GM21381 (cell line): ENCODE measurements around the gene DAO.
"Not testable (repeated sequence)": the region's sequence is repeated elsewhere in the genome, so short reads cannot be mapped to it uniquely, and the experiment has no call there.

Experiments used
- ATAC-seq: cut with Tn5 transposase; IDR thresholded peaks from one replicate; pipeline ENCODE4 v1.9.1; 2021; ENCODE audit warnings: mild to moderate bottlenecking, moderate library complexity; ENCODE audit not compliant: unreplicated experiment

DAO gene

GRCh38 chr12:108849660-108850059 lies 30.2 kb upstream of the DAO start:
- ATAC-seq: no peak

DNA sequence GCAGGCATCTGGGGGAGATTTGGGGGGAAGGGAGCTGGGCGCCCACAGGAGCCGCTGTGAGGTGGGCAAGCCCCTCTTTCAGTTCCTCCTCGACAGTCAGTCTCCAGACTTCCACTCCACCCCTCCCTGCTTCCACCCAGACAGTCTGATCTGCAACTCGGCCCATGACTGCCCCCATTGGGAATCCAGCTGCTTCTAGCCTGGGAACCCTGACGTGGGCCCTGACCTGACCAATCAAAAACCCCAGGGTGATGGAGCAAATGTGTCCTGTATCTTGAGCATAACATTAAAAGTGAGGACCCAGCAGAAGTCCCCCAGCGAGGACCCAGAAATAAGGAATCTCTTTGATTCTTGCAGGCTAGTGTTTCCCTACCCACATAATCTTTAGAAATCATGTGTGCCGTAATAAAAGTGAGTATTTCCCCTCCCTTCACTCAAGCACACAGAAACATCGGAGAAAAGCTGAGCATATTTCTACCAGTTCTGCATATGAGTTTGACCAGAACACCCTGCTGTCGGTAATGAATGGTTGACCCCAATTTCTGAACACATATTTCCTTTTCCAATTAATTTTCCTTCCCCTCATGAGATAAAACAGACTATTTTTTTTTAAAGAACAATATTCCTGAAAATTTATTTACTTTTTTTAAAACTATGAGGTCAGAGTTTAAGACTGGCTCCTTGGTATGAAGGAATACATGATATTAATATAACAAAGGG lies 28.9 kb upstream of the DAO start:
- ATAC-seq: peak; percentile 52

- no peak for ATAC-seq
Observed at GRCh38 chr12:108852674-108853309, 27.1 kb upstream of the DAO start.

DNA sequence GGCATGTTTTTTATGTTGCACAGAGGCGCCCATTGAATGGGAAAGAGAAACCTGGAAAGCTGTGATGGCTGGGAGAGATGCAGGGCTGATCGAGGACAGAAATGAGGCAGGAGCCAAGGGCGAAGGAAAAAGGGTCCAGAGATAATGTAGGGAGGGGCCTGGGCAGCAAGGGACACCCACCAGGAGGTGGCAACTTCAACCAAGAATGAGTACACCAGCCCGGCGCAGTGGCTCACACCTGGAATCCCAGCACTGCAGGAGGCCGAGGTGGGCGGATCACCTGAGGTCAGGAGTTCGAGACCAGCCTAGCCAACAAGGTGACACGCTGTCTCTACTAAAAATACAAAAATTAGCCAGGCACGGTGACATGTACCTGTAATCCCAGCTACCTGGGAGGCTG lies 26.5 kb upstream of the DAO start:
- ATAC-seq: no peak

DNA sequence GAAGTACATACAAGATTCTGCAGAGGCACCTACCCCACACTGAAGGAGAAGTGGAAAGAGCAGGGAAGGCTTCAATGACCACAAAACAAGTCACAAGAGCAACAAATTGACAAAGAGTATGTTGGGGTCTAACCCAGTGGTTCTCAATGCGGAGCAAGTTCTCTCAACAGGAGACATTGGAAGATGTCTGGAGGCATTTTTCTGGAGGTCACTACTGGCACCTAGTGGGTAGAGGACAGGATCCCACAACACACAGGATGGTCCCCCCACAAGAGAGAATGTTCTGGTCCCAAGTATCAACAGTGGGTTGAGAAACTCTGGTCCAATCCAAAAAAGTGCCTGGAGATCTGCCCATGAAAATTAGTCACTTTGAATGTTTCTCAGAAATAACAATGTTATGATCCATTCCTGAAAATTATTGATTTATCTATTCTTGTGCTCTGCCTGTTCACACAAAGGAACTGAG lies 25.9 kb upstream of the DAO start:
- no peak for ATAC-seq

- ATAC-seq: no peak
Observed at GRCh38 chr12:108854451-108855283, 25.2 kb upstream of the DAO start.

- ATAC-seq: no peak
Observed at GRCh38 chr12:108855284-108856169, 24.4 kb upstream of the DAO start.

DNA sequence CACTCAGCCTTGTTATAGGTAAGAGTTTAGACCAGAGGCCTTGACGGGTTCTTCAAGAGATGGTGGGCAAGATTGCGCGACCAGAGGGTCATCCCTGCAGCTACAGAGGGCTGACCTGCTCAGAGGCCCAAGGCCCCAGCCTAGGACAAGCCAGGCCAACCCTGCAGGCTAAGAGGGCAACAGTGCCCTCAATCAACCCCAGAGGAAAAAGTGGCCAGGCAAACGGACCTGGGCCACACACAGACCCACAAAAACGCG lies 23.8 kb upstream of the DAO start:
- no peak for ATAC-seq

- peak; percentile 27 for ATAC-seq
Observed at GRCh38 chr12:108856428-108857157, 23.3 kb upstream of the DAO start.

- ATAC-seq: no peak
Observed at GRCh38 chr12:108857158-108857407, 22.8 kb upstream of the DAO start.

GRCh38 chr12:108858311-108859074 lies 21.4 kb upstream of the DAO start:
- ATAC-seq: no peak

- ATAC-seq: not testable (repeated sequence)
Observed at GRCh38 chr12:108859141-108859922, 20.6 kb upstream of the DAO start.

GRCh38 chr12:108859923-108860291 lies 20.0 kb upstream of the DAO start:
- no peak for ATAC-seq

- ATAC-seq: no peak
Observed at GRCh38 chr12:108860443-108860842, 19.4 kb upstream of the DAO start.

DNA sequence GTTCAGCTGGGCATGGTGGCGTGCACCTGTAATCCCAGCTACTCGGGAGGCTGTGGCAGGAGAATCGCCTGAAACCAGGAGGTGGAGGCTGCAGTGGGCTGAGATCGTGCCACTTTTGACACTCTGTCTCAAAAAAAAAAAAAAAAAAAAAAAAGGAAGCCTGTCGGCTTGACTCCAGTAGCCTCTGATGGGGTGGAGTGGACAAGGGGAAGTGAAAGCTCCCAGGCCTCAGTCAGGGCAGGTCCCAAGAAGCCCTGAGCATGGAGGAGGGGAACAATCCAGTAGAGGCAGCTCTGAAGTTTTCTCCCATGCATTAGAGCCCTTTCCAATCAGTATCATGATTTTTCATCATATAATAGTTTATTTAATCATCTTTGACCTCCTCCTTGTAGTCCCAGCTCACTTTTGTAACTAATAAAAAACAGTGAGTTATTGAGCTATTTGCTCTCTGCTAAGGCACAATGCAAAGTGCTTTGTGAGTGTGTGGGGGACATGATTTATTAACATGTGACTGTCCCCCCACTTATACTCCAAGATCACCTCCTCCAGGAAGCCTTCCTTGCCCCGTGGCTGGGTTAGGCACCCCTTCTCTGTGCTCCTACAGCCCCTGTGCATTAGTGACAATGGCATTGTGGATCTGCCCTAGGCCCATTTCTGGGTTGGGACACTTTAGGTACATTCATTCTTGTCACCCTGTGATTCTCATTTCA lies 17.9 kb upstream of the DAO start:
- no peak for ATAC-seq

GRCh38 chr12:108862588-108862959 lies 17.3 kb upstream of the DAO start:
- ATAC-seq: no peak

GRCh38 chr12:108865169-108865568 lies 14.7 kb upstream of the DAO start:
- no peak for ATAC-seq

DNA sequence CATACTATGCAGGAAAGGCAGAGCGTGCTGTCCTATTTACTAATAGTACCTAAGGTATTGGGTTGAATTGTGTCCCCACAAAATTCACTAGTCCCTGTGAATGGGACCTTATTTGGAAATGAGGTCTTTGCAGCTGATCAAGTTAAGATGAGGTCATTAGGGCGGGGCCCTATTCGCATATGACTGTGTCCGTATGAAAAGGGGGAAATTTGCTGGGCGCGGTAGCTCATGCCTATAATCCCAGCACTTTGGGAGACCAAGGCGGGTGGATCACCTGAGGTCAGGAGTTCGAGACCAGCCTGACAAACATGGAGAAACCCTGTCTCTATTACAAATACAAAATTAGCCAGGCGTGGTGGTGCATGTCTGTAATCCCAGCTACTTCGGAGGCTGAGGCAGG lies 13.8 kb upstream of the DAO start:
- not testable (repeated sequence) for ATAC-seq

DNA sequence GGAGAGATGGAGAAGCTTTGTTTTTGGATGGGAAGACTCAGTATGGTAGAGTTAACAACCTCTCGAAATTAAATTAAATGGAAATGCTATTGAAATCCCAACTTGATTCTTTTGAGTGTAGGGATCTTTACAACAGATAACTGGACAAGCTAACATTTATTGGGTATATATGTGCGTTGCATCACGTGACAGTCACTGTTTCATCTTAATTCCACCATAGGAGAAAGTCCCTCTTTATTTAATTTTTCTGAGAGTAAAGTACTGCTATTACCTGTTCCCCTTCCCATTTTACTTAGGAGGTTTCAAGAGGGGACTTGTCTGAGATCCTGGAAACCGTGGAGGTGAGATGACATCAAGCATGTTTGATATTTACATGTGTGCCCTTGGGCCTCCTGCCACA lies 11.1 kb upstream of the DAO start:
- no peak for ATAC-seq
